GM18517 (cell line): Measurements from ENCODE around the gene ABL1.

ENCODE experiments used
- ATAC-seq: cut with Tn5 transposase; IDR thresholded peaks from one replicate; pipeline ENCODE4 v1.9.1; 2021; ENCODE audit warnings: mild to moderate bottlenecking, moderate library complexity; ENCODE audit not compliant: unreplicated experiment

ABL1 gene

GRCh38 chr9:130870491-130871381, 35.7 kb downstream of the ABL1 start:
- ATAC-seq, result no peak

GRCh38 chr9:130871395-130872062, 36.5 kb downstream of the ABL1 start:
- ATAC-seq, result no peak

GRCh38 chr9:130872093-130872492, 37.0 kb downstream of the ABL1 start:
- no peak for ATAC-seq

GRCh38 chr9:130872508-130872907, 37.5 kb downstream of the ABL1 start:
- ATAC-seq, result no peak

- ATAC-seq, result no peak
These were observed 38.0 kb downstream of the ABL1 start for GRCh38 chr9:130872912-130873503.

- ATAC-seq, result no peak
These were observed 38.9 kb downstream of the ABL1 start for GRCh38 chr9:130873966-130874365.

- ATAC-seq, result no peak
These were observed 39.7 kb downstream of the ABL1 start for GRCh38 chr9:130874783-130875182.

- no peak for ATAC-seq
These were observed 42.2 kb downstream of the ABL1 start for GRCh38 chr9:130877300-130877699.

- ATAC-seq, result no peak
These were observed 43.2 kb downstream of the ABL1 start for GRCh38 chr9:130878295-130878694.

GRCh38 chr9:130879863-130880411, 44.9 kb downstream of the ABL1 start:
- ATAC-seq, result no peak

- ATAC-seq, result no peak
These were observed 45.7 kb downstream of the ABL1 start for GRCh38 chr9:130880599-130881220.

GRCh38 chr9:130881516-130881915, 46.5 kb downstream of the ABL1 start:
- ATAC-seq, result no peak

GRCh38 chr9:130882696-130883225, 47.7 kb downstream of the ABL1 start:
- ATAC-seq, result no peak

- ATAC-seq, result no peak
These were observed 48.4 kb downstream of the ABL1 start for GRCh38 chr9:130883479-130883878.

GRCh38 chr9:130884111-130884531, 49.1 kb downstream of the ABL1 start:
- no peak for ATAC-seq

GRCh38 chr9:130884542-130885483, 49.8 kb downstream of the ABL1 start:
- ATAC-seq, result no peak

- ATAC-seq, result no peak
These were observed 50.7 kb downstream of the ABL1 start for GRCh38 chr9:130885484-130886375.

GRCh38 chr9:130886981-130887380, 51.9 kb downstream of the ABL1 start:
- ATAC-seq, result no peak
